ENCODE measurements around the gene PRKAR2A. TPM values are rescaled to one million over a fixed set of nuclear protein-coding genes. Genes with fewer than 3 reads are reported as not detected.

PRKAR2A gene
- total and polyA plus RNA-seq, 4 donors: 12.1 to 28.5 (median 13.9) TPM

- Histone ChIP-seq H3K27me3 (ENCODE audit: control insufficient read depth in 4 of 4, insufficient read depth in 4 of 4, low read length in 3 of 4) (no peaks in the 10 kb centered on the region), H3K27ac (ENCODE audit: low read depth in 1 of 2, low read length in 2 of 2) (peak overlapping the region in 1 of 2 donors; percentile 64), H3K4me3 (ENCODE audit: low read depth in 1 of 3, low read length in 3 of 3) (no peak overlapping the region), H3K4me1 (ENCODE audit: control insufficient read depth in 4 of 4, insufficient read depth in 4 of 4, low read length in 3 of 4) (peaks cover 0 to 5% (median 3%) of the 10 kb centered on the region in 4 donors), H3K9me3 (ENCODE audit: control insufficient read depth in 4 of 4, low read length in 3 of 4) (no peaks in the 10 kb centered on the region), H3K9ac (ENCODE audit: low read depth in 1 of 2, low read length in 2 of 2) (no peak overlapping the region), H3K36me3 (ENCODE audit: control insufficient read depth in 4 of 4, insufficient read depth in 3 of 4, low read depth in 1 of 4, low read length in 3 of 4) (no peaks in the 10 kb centered on the region)
- peak; percentile 35 for DNase-seq (ENCODE audit: low spot score)
- TF ChIP-seq FOXA2 (IDR thresholded peaks at IDR 0.05): peak; percentile 74
- peak; percentile 15 to 42 for TF ChIP-seq HNF4A (conservative IDR thresholded peaks at IDR 0.05)
- peak in 1 of 2 donors; percentile 24 for TF ChIP-seq RAD21 (IDR thresholded peaks at IDR 0.05)
- peak; percentile 73 for TF ChIP-seq FOXA1 (IDR thresholded peaks at IDR 0.05)
- peak in 1 of 2 donors; percentile 26 for TF ChIP-seq RXRA (IDR thresholded peaks at IDR 0.05)
- no peak for TF ChIP-seq TAF1 (conservative IDR thresholded peaks at IDR 0.05)
- peak; percentile 15 for TF ChIP-seq YY1 (IDR thresholded peaks at IDR 0.05)
- TF ChIP-seq EGR1 (IDR thresholded peaks at IDR 0.05; ENCODE audit: low read depth in 2 of 2): no peak
- WGBS: 27% methylated on average over 1 of the region's 1 CpG
These were observed 48.7 kb downstream of the PRKAR2A start for GRCh38 chr3:48798998-48799397.

GRCh38 chr3:48797626-48798025 is 50.0 kb downstream of the PRKAR2A start:
- Histone ChIP-seq H3K4me1 (ENCODE audit: control insufficient read depth in 4 of 4, insufficient read depth in 4 of 4, low read length in 3 of 4) (peaks cover 0 to 5% (median 3%) of the 10 kb centered on the region in 4 donors), H3K9ac (ENCODE audit: low read depth in 1 of 2, low read length in 2 of 2) (no peak overlapping the region), H3K36me3 (ENCODE audit: control insufficient read depth in 4 of 4, insufficient read depth in 3 of 4, low read depth in 1 of 4, low read length in 3 of 4) (no peaks in the 10 kb centered on the region), H3K4me3 (ENCODE audit: low read depth in 1 of 3, low read length in 3 of 3) (no peak overlapping the region), H3K9me3 (ENCODE audit: control insufficient read depth in 4 of 4, low read length in 3 of 4) (no peaks in the 10 kb centered on the region), H3K27me3 (ENCODE audit: control insufficient read depth in 4 of 4, insufficient read depth in 4 of 4, low read length in 3 of 4) (no peaks in the 10 kb centered on the region), H3K27ac (ENCODE audit: low read depth in 1 of 2, low read length in 2 of 2) (no peak overlapping the region)
- 95% methylated on average over 2 of the region's 2 CpGs for WGBS
- TF ChIP-seq CTCF (IDR thresholded peaks at IDR 0.05; ENCODE audit: low read depth, low read length, missing input control) (no peak), ATF3 (IDR thresholded peaks at IDR 0.05) (no peak), RAD21 (IDR thresholded peaks at IDR 0.05) (no peak), REST (IDR thresholded peaks at IDR 0.05) (no peak), MAX (IDR thresholded peaks at IDR 0.05) (no peak), TAF1 (conservative IDR thresholded peaks at IDR 0.05) (no peak), RXRA (IDR thresholded peaks at IDR 0.05) (no peak), JUND (IDR thresholded peaks at IDR 0.05) (no peak), HNF4A (conservative IDR thresholded peaks at IDR 0.05) (no peak), GABPA (IDR thresholded peaks at IDR 0.05 in 1 of 2, conservative IDR thresholded peaks at IDR 0.05 in 1 of 2) (no peak), EGR1 (IDR thresholded peaks at IDR 0.05; ENCODE audit: low read depth in 2 of 2) (no peak), ZBTB33 (IDR thresholded peaks at IDR 0.05) (no peak), NR2F2 (IDR thresholded peaks at IDR 0.05) (no peak), HNF4G (IDR thresholded peaks at IDR 0.05) (no peak), YY1 (IDR thresholded peaks at IDR 0.05) (no peak), SP1 (IDR thresholded peaks at IDR 0.05) (no peak), FOXA1 (IDR thresholded peaks at IDR 0.05) (no peak), FOXA2 (IDR thresholded peaks at IDR 0.05) (no peak)
- no peak for DNase-seq (ENCODE audit: low spot score)

Measured in liver (tissue), 9 donors.